Anterior cingulate cortex (tissue), 58 donors: ENCODE results near the gene PCYT1A.
A peak's percentile ranks its signal among the peaks of the same experiment; 100 is the strongest.
"Not testable (repeated sequence)": the region's sequence is repeated elsewhere in the genome, so short reads cannot be mapped to it uniquely, and the experiment has no call there.

Source experiments
- DNase-seq, 58 donors: peaks; one replicate each; lab custom pipeline; 2025; lab: John Stamatoyannopoulos, UW

PCYT1A gene

GRCh38 chr3:196287440-196288140, at the start of gene PCYT1A:
Gene PCYT1A (minus strand): TSS chr3:196287726. CDS start chr3:196270531, 17,195 bp downstream.
- peak; percentile 40 to 97 (median 85) for DNase-seq

GRCh38 chr3:196336319-196337145, 49.0 kb upstream of the PCYT1A start:
- DNase-seq, result no peak

GRCh38 chr3:196335503-196335948, 48.0 kb upstream of the PCYT1A start:
- DNase-seq, result no peak

DNA sequence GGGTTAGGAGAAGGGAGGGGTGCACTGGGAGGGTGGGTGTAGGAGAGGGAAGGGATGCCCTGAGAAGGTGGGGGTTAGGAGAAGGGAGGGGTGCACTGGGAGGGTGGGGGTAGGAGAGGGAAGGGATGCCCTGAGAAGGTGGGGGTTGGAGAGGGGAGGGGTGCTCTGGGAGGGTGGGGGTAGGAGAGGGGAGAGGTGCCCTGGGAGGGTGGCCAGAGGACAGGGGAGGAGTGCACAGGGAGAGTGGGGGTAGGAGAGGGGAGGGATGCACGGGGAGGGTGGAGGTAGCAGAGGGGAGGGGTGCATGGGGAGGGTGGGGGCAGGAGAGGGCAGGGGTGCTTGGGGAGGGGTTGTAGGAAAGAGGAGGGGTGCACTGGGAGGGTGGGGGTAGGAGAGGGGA, 47.5 kb upstream of the PCYT1A start:
- no peak for DNase-seq

DNA sequence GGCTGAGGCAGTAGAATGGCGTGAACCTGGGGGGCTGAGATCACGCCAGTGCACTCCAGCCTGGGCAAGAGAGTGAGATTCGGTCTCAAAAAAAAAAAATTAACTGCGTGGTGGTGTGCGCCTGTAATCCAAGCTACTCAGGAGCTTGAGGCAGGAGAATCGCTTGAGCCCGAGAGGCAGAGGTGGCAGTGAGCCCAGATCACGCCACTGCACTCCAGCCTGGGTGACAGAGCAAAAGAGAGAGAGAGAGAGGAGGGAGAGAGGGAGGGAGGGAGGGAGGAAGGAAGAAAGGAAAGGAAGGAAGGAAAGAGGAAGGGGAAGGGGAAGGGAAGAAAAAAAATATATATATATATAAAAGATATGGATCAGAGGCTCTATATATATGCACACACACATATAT, 44.6 kb upstream of the PCYT1A start:
- DNase-seq, result no peak

DNA sequence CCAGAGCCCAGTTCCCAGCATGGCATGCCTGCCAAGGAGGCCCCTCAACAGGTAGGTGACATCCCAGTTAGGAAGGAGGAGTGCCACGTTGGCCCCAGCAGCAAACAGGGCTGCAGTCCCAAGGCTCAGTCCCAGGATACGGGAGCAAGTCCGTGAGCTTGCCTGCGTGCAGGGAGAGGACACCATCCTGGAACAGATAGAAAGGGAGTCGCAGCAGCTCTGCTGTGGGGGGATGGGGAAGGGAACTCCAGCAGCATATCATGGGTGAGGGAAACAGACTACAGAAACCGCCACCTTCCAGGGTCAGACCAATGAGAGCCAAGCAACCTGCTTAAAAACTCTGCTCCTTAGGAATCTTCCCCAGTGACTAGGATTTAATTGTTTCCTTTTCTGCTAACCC, 39.9 kb upstream of the PCYT1A start:
- DNase-seq, result no peak

- DNase-seq, result no peak
These were observed 39.4 kb upstream of the PCYT1A start for GRCh38 chr3:196326936-196327335.

- DNase-seq, result no peak
These were observed 36.2 kb upstream of the PCYT1A start for GRCh38 chr3:196323691-196324090.

DNA sequence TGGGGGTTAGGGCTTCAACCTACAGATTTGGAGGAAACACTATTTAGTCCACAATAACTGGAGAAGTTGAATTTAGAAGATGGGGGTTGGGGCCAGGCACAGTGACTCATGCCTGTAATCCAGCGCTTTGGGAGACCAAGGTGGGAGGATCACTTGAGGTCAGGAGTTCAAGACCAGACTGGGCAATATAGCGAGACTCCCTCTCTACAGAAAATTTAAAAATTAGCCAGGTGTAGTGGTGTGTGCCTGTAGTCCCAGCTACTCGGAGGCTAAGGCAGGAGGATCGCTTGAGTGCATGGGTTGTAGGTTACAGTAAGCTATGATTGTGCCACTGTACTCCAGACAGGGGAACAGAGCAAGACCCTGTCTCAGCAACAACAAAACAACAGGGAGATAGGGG, 35.5 kb upstream of the PCYT1A start:
- DNase-seq, result no peak

GRCh38 chr3:196321162-196321561, 33.6 kb upstream of the PCYT1A start:
- no peak for DNase-seq

- DNase-seq, result no peak
These were observed 32.6 kb upstream of the PCYT1A start for GRCh38 chr3:196320137-196320536.

- peak; percentile 47 to 91 (median 84) for DNase-seq
These were observed 30.4 kb upstream of the PCYT1A start, which contains the start of gene DYNLT2B for GRCh38 chr3:196317687-196318467. Gene DYNLT2B (minus strand): TSS chr3:196318240. CDS start chr3:196318152, 88 bp downstream.

DNA sequence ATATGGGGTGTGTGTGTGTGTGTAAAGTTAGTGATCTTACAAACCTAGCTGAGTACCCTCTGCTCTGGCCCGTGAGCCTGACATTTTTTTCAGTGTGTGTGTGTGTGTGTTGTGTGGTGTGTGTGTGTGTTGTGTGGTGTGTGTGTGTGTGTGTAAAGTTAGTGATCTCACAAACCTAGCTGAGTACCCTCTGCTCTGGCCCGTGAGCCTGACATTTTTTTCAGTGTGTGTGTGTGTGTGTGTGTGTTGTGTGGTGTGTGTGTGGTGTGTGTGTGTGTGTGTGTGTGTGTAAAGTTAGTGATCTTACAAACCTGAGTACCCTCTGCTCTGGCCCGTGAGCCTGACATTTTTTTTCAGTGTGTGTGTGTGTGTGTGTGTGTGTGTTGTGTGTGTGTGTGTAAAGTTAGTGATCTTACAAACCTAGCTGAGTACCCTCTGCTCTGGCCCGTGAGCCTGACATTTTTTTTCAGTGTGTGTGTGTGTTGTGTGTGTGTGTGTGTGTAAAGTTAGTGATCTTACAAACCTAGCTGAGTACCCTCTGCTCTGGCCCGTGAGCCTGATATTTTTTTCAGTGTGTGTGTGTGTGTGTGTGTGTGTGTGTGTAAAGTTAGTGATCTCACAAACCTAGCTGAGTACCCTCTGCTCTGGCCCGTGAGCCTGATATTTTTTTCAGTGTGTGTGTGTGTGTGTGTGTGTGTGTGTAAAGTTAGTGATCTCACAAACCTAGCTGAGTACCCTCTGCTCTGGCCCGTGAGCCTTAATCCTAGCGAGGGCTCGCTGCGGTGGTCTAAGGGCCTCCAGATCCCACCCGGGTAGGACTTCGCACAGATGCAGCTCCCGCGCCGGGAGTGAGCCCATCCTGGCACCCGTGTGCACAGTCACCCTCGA, 29.5 kb upstream of the PCYT1A start:
- not testable (repeated sequence) for DNase-seq

DNA sequence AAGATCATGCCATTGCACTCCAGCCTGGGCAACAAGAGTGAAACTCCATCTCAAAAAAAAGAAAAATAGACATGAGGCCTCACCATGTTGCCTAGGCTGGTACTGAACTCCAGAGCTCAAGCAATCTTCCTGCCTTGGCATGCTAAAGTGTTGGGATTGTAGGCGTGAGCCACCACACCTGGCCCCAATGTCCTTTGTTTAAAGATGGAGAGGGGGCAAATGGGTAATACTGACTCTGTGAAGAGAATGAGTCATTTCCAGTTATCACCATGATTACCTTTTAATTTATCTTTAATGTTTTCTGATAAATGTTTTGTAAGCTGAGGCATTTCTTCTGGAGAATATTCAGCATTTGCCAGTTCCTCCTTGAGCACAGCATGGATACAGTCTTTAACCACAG, 28.3 kb upstream of the PCYT1A start:
- no peak for DNase-seq

DNA sequence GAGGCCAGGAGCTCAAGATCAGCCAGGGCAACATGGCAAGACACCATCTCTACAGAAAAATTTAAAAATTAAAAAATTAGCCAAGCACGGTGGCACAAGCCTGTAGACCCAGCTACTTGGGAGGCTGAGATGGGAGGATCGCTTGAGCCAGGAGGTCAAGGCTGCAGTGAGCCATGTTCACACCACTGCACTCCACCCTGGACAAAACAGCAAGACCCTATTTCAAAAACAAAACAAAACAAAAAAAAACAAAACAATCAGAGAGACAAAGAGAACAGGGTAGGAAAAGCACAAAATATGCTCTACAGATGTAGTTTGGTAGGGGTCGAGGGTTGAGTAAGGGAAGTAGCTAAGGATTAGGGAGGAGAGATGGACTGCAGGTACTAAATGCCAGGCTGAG, 27.1 kb upstream of the PCYT1A start:
- DNase-seq, result no peak

DNA sequence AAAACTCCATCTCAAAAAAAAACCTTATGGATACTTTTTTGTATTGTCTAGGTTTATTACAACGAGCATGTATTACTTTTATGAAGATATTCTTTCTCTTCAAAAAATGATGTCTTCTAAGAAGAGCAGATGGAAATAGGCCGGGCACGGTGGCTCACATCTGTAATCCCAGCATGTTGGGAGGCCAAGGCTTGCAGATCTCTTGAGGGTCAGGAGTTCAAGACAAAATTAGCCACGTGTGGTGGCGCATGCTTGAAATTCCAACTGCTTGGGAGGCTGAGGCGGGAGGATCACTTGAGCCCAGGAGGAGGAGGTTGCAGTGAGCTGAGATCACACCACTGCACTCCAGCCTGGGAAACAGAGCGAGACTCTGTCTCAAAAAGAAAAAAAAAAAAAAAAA, 26.6 kb upstream of the PCYT1A start:
- DNase-seq, result not testable (repeated sequence)

- DNase-seq, result not testable (repeated sequence)
These were observed 15.4 kb upstream of the PCYT1A start for GRCh38 chr3:196302960-196303359.

DNA sequence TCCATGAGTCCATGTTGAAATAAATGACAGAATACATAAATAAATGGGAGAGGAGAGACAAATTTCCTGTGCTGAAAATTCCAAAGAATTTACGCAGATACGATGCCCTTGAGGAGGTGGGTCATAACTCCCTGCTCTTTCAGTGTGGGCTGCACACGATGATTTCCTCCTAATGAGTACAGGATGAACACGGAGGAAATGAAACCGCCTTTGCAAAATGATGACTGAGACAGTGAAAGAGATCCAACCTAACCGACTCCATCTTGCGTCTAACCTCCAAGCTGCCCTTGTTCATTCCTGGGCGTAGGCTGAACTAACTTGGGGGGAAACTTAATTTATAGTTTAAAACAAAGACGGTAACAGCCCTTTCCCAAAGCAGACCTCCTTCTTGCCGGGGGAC, 15.0 kb upstream of the PCYT1A start:
- not testable (repeated sequence) for DNase-seq

GRCh38 chr3:196298521-196298920, 11.0 kb upstream of the PCYT1A start:
- no peak for DNase-seq
